Measurements from ENCODE around the gene RNPC3.

GRCh38 chr1:103514920-103515503, 10.5 kb upstream of the RNPC3 start:
- TF ChIP-seq POLR2A (IDR thresholded peaks at IDR 0.05; ENCODE audit: low read depth, low read length) (no peak), POLR2AphosphoS5 (IDR thresholded peaks at IDR 0.05; ENCODE audit: low read depth, low read length) (no peak), PAX5 (IDR thresholded peaks at IDR 0.05; ENCODE audit: insufficient read depth, low read length, severe bottlenecking) (no peak), TAF1 (IDR thresholded peaks at IDR 0.05; ENCODE audit: low read depth, low read length) (no peak)

All from GM12891 (cell line).